IMR-90 (cell line): Measurements from ENCODE around the gene SKIC8. TPM values are rescaled to one million over a fixed set of nuclear protein-coding genes. Genes with fewer than 3 reads are reported as not detected.
A peak's percentile ranks its signal among the peaks of the same experiment; 100 is the strongest.

ENCODE experiments used
- ATAC-seq: fragments of 200-7000 bp; cut with Tn5 transposase; 2 replicates; pipeline ENCODE4 v1.9.1; 2020; ENCODE audit warnings: low read depth, mild to moderate bottlenecking, moderate library complexity
- BruUV-seq: library from RNA; stranded (reverse); fragments of 400-500 nt; replicated peaks from 2 replicates; lab custom pipeline; 2021; lab: Mats Ljungman, UMichigan
- CTCF ChIA-PET: fragments of 300-600 bp; formaldehyde crosslinking; extraction: SDS; loops from one replicate; lab custom pipeline; 2021; ENCODE audit warnings: antibody characterized with exemption; lab: Yijun Ruan, JAX
- POLR2A ChIA-PET: fragments of 300-600 bp; sonication (Branson Sonifier 250); formaldehyde crosslinking; loops from one replicate; lab custom pipeline; 2022; ENCODE audit warnings: antibody characterized with exemption; ENCODE audit not compliant: unreplicated experiment; lab: Charles Lee
- DNase-seq: peaks from one replicate; pipeline ENCODE4 v3.0.0; 2013
- H2AFZ ChIP-seq: replicated peaks from 2 replicates; pipeline ENCODE3; 2013; ENCODE audit warnings: low read length, mild to moderate bottlenecking; ENCODE audit not compliant: poor library complexity
- H2AK5ac ChIP-seq: 2 replicates; pipeline ENCODE4 v1.6.1; 2013; ENCODE audit warnings: low read depth, low read length, inconsistent platforms
- H2AK9ac ChIP-seq: replicated peaks from 2 replicates; pipeline ENCODE3; 2013; ENCODE audit warnings: mild to moderate bottlenecking, low read depth, low read length, moderate library complexity; ENCODE audit not compliant: poor library complexity
- H2BK120ac ChIP-seq: 2 replicates; pipeline ENCODE4 v1.6.1; 2013; ENCODE audit warnings: low read depth, low read length, inconsistent platforms
- H2BK15ac ChIP-seq: 3 replicates; pipeline ENCODE4 v1.6.1; 2013; ENCODE audit warnings: low read depth, low read length, inconsistent platforms
- H2BK20ac ChIP-seq: 2 replicates; pipeline ENCODE4 v1.6.1; 2013; ENCODE audit warnings: low read depth, mild to moderate bottlenecking, inconsistent platforms, low read length, moderate library complexity
- H2BK5ac ChIP-seq: 2 replicates; pipeline ENCODE4 v1.6.1; 2013; ENCODE audit warnings: mild to moderate bottlenecking, low read depth, low read length, inconsistent platforms; ENCODE audit not compliant: poor library complexity, severe bottlenecking
- H3K14ac ChIP-seq: replicated peaks from 2 replicates; pipeline ENCODE4 v1.6.1; 2013; ENCODE audit warnings: low read depth, low read length, inconsistent platforms
- H3K18ac ChIP-seq: 2 replicates; pipeline ENCODE4 v1.6.1; 2013; ENCODE audit warnings: low read depth, low read length, control low read depth
- H3K23ac ChIP-seq: 2 replicates; pipeline ENCODE4 v1.6.1; 2013; ENCODE audit warnings: low read depth, low read length, inconsistent platforms
- H3K27ac ChIP-seq: 2 replicates; pipeline ENCODE4 v1.5.1; 2013; ENCODE audit warnings: mild to moderate bottlenecking, control low read depth, low read length; ENCODE audit not compliant: insufficient read depth
- H3K27me3 ChIP-seq: 2 replicates; pipeline ENCODE4 v1.6.1; 2013; ENCODE audit warnings: low read length; ENCODE audit not compliant: control insufficient read depth, insufficient read depth
- H3K36me3 ChIP-seq: 2 replicates; pipeline ENCODE4 v1.6.1; 2013; ENCODE audit warnings: low read length, mixed read lengths; ENCODE audit not compliant: control insufficient read depth, insufficient read depth
- H3K4ac ChIP-seq: 2 replicates; pipeline ENCODE4 v1.6.1; 2013; ENCODE audit warnings: low read depth, low read length, inconsistent platforms
- H3K4me1 ChIP-seq: 2 replicates; pipeline ENCODE4 v1.6.1; 2013; ENCODE audit warnings: low read length, mixed read lengths; ENCODE audit not compliant: control insufficient read depth, insufficient read depth
- H3K4me2 ChIP-seq: 2 replicates; pipeline ENCODE4 v1.6.1; 2013; ENCODE audit warnings: low read depth, mild to moderate bottlenecking, control low read depth, low read length, moderate library complexity
- H3K4me3 ChIP-seq: 2 replicates; pipeline ENCODE4 v1.5.1; 2013; ENCODE audit warnings: low read depth, mild to moderate bottlenecking, control low read depth, low read length, moderate library complexity; ENCODE audit not compliant: insufficient read depth
- H3K56ac ChIP-seq: 2 replicates; pipeline ENCODE4 v1.6.1; 2013; ENCODE audit warnings: low read length, inconsistent platforms; ENCODE audit not compliant: insufficient read depth; ENCODE audit errors: extremely low read depth
- H3K79me1 ChIP-seq, 2 experiments: 2 replicates each; pipeline ENCODE4 v1.6.1; 2013; ENCODE audit warnings: low read length in 2 of 2, inconsistent platforms in 1 of 2, low read depth in 1 of 2
- H3K9ac ChIP-seq: 2 replicates; pipeline ENCODE4 v1.6.1; 2013; ENCODE audit warnings: low read depth, low read length, control low read depth
- H3K9me1 ChIP-seq: 2 replicates; pipeline ENCODE4 v1.6.1; 2013; ENCODE audit warnings: low read length, inconsistent platforms; ENCODE audit not compliant: insufficient read depth
- H3K9me3 ChIP-seq: 2 replicates; pipeline ENCODE4 v1.6.1; 2013; ENCODE audit warnings: low read length; ENCODE audit not compliant: control insufficient read depth, insufficient read depth
- H4K20me1 ChIP-seq: 2 replicates; pipeline ENCODE4 v1.6.1; 2013; ENCODE audit warnings: low read length, inconsistent platforms; ENCODE audit not compliant: insufficient read depth
- H4K5ac ChIP-seq: 2 replicates; pipeline ENCODE4 v1.6.1; 2013; ENCODE audit warnings: mild to moderate bottlenecking, low read depth, low read length, control low read depth
- H4K8ac ChIP-seq, 2 experiments: 2 replicates each; pipeline ENCODE4 v1.6.1; 2013; ENCODE audit warnings: low read depth in 2 of 2, low read length in 2 of 2, control low read depth in 1 of 2, inconsistent platforms in 1 of 2
- H4K91ac ChIP-seq: 2 replicates; pipeline ENCODE4 v1.6.1; 2013; ENCODE audit warnings: low read depth, low read length, inconsistent platforms; ENCODE audit not compliant: insufficient read depth
- BHLHE40 ChIP-seq: fragments of 150-350 bp; IDR thresholded peaks from 2 replicates; pipeline ENCODE4 v1.6.1; 2016; ENCODE audit warnings: mild to moderate bottlenecking, low read depth, low read length
- CEBPB ChIP-seq: IDR thresholded peaks from 2 replicates; pipeline ENCODE4 v1.6.1; 2012; ENCODE audit warnings: low read depth, low read length, improper control_type of control experiment
- CHD1 ChIP-seq: IDR thresholded peaks from 2 replicates; pipeline ENCODE4 v1.6.1; 2012; ENCODE audit warnings: low read depth, low read length, improper control_type of control experiment
- CTCF ChIP-seq: conservative IDR thresholded peaks from 2 replicates; pipeline ENCODE4 v1.5.1; 2012; ENCODE audit warnings: mild to moderate bottlenecking, low read depth, low read length, improper control_type of control experiment
- ELK1 ChIP-seq: fragments of 150-350 bp; IDR thresholded peaks from 2 replicates; pipeline ENCODE4 v1.6.1; 2016; ENCODE audit warnings: low read depth, mild to moderate bottlenecking, low read length, moderate library complexity, borderline replicate concordance
- FOS ChIP-seq: fragments of 150-350 bp; IDR thresholded peaks from 2 replicates; pipeline ENCODE4 v1.6.1; 2016; ENCODE audit warnings: low read depth, low read length
- MAFK ChIP-seq: IDR thresholded peaks from 2 replicates; pipeline ENCODE4 v1.6.1; 2012; ENCODE audit warnings: low read depth, low read length, improper control_type of control experiment
- MAZ ChIP-seq: IDR thresholded peaks from 2 replicates; pipeline ENCODE4 v1.6.1; 2012; ENCODE audit warnings: low read depth, mild to moderate bottlenecking, low read length, improper control_type of control experiment, moderate library complexity, borderline replicate concordance
- MXI1 ChIP-seq: IDR thresholded peaks from 2 replicates; pipeline ENCODE4 v1.6.1; 2012; ENCODE audit warnings: low read depth, mild to moderate bottlenecking, low read length, moderate library complexity, borderline replicate concordance
- NFE2L2 ChIP-seq: fragments of 150-350 bp; IDR thresholded peaks from 2 replicates; pipeline ENCODE4 v1.6.1; 2016; ENCODE audit warnings: low read depth, mild to moderate bottlenecking, low read length
- POLR2A ChIP-seq: IDR thresholded peaks from 2 replicates; pipeline ENCODE4 v1.6.1; 2012; ENCODE audit warnings: mild to moderate bottlenecking, low read depth, low read length
- RAD21 ChIP-seq: IDR thresholded peaks from 2 replicates; pipeline ENCODE4 v1.6.1; 2012; ENCODE audit warnings: low read length, improper control_type of control experiment
- RCOR1 ChIP-seq: IDR thresholded peaks from 2 replicates; pipeline ENCODE4 v1.6.1; 2012; ENCODE audit warnings: mild to moderate bottlenecking, low read length, improper control_type of control experiment; ENCODE audit not compliant: insufficient replicate concordance
- RFX5 ChIP-seq: IDR thresholded peaks from 2 replicates; pipeline ENCODE4 v1.8.0; 2012; ENCODE audit warnings: low read depth, mild to moderate bottlenecking, low read length, moderate library complexity
- SMC3 ChIP-seq: fragments of 150-350 bp; IDR thresholded peaks from 2 replicates; pipeline ENCODE4 v1.6.1; 2016; ENCODE audit warnings: low read depth, mild to moderate bottlenecking, antibody characterized with exemption, low read length, moderate library complexity
- WGBS, 2 experiments: methylation state at CpG; one replicate each; pipeline versions ENCODE4 v1.1.5 to v1.1.7; 2013; ENCODE audit warnings: missing lambda C conversion rate in 2 of 2; ENCODE audit not compliant: insufficient read length in 1 of 2; ENCODE audit errors: extremely low coverage in 2 of 2; 5-methylcytosine and 5-hydroxymethylcytosine counted together
- dilution Hi-C: fragments of 300-500 bp; cut with HindIII; formaldehyde crosslinking; loops from one replicate; pipeline ENCODE4 v1.14.3; 2018; ENCODE audit warnings: low sequenced_read_pairs; ENCODE audit not compliant: unreplicated experiment
- in situ Hi-C: fragments of 300-500 bp; cut with MboI; formaldehyde crosslinking; loops from 3 replicates; pipeline ENCODE4 v1.14.3; 2019; ENCODE audit warnings: low sequenced_read_pairs, inconsistent platforms, mixed read lengths
- intact Hi-C: fragments of 100-400 bp; cut with micrococcal nuclease; formaldehyde crosslinking; loops from 2 replicates; pipeline ENCODE4 v1.10.0; 2022
- polyA plus RNA-seq, 3 experiments: library from polyadenylated mRNA; depleted of rRNA; stranded (reverse); fragments of >200 nt; gene quantifications; 2 replicates each; pipeline ENCODE4 v1.2.3, GENCODE V29; 2012; ENCODE audit warnings: low replicate concordance in 1 of 3
- total RNA-seq: library from RNA; depleted of rRNA; stranded (reverse); fragments of >200 nt; gene quantifications from 2 replicates; pipeline ENCODE4 v1.2.3, GENCODE V29; 2012
- TF ChIP-seq, protein P1 (sequence below): fragments of 150-350 bp; IDR thresholded peaks from 2 replicates; pipeline ENCODE4 v1.6.1; 2017; ENCODE audit warnings: mild to moderate bottlenecking, antibody characterized with exemption, low read length, low read depth

The SKIC8 gene
- total and polyA plus RNA-seq, 2 of the 4 experiments (the other 2 are of a cell fraction) = 72.2 to 124 TPM

DNA sequence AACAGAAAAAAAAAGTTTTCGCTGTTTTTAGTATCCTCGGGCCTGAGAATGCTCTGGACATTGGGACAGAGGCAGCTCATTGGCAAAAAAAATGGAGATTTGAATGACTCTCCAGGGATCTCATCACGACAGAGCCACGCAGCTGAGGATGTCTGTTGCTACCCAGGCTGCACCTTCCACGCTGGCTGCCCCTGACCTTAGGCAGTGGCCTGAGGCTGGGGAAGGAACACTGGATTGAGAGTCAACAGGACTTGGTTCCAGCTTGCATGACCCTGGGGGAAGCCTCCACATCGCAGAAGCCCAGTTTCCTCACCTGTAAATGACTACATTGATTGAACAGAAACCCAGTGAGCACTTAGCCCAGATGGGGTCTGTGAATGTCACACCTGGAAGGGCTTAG is 56.4 kb downstream of the SKIC8 start:
- Histone ChIP-seq H3K4me2 (no peak overlapping the region), H3K9me3 (no peaks in the 10 kb centered on the region), H2BK120ac (no peak overlapping the region), H3K27ac (no peak overlapping the region), H3K9ac (no peak overlapping the region), H4K8ac (no peak overlapping the region), H3K9me1 (no peaks in the 10 kb centered on the region; the same call in 1 of the 2 replicates), H3K4ac (no peak overlapping the region), H2BK15ac (no peak overlapping the region), H4K91ac (no peak overlapping the region), H3K27me3 (peaks cover 11% of the 10 kb centered on the region; the same call in 1 of the 2 replicates), H4K20me1 (no peaks in the 10 kb centered on the region; the same call in 1 of the 2 replicates), H2AK9ac (no peak overlapping the region), H3K4me3 (no peak overlapping the region), H3K18ac (no peak overlapping the region), H3K4me1 (no peaks in the 10 kb centered on the region), H2BK20ac (no peak overlapping the region), H2BK5ac (no peak overlapping the region), H3K79me1 (no peaks in the 10 kb centered on the region), H3K14ac (no peak overlapping the region), H2AK5ac (no peak overlapping the region), H3K36me3 (no peaks in the 10 kb centered on the region), H4K5ac (no peak overlapping the region), H3K56ac (no peak overlapping the region), H3K23ac (no peak overlapping the region), H2AFZ (peak overlapping the region; percentile 58)
- TF ChIP-seq ELK1 = no peak
- no peak for TF ChIP-seq MXI1
- TF ChIP-seq CEBPB = no peak
- TF ChIP-seq BHLHE40 = no peak
- TF ChIP-seq, protein P1, sequence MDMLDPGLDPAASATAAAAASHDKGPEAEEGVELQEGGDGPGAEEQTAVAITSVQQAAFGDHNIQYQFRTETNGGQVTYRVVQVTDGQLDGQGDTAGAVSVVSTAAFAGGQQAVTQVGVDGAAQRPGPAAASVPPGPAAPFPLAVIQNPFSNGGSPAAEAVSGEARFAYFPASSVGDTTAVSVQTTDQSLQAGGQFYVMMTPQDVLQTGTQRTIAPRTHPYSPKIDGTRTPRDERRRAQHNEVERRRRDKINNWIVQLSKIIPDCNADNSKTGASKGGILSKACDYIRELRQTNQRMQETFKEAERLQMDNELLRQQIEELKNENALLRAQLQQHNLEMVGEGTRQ = no peak
- TF ChIP-seq POLR2A = no peak
- TF ChIP-seq CHD1 = no peak
- no peak for TF ChIP-seq NFE2L2
- TF ChIP-seq RFX5 = no peak
- TF ChIP-seq RAD21 = no peak
- TF ChIP-seq MAZ = no peak
- no peak for TF ChIP-seq RCOR1
- TF ChIP-seq CTCF = no peak
- TF ChIP-seq FOS = no peak
- TF ChIP-seq MAFK = no peak
- TF ChIP-seq SMC3 = no peak
- DNase-seq (no peak), ATAC-seq (no peak)
- CTCF ChIA-PET = interaction anchor here (0.7 to 1.0 kb wide), 4 partner anchors 133 to 283 kb away, joined by 3 to 7 read pairs (median 4); no protein-coding TSS in a partner anchor
- dilution Hi-C loops = no loop called here
- POLR2A ChIA-PET = interaction anchor here (0.9 kb wide), 1 partner anchor 57 kb away, joined by 4 read pairs; the partner anchor contains the start of gene SKIC8
- 100% methylated on average over 1 of the region's 6 CpGs; no CpG with 5 or more reads in 1 of the 2 experiments for WGBS, 2 experiments
- in situ Hi-C loops = loop anchor here (5.0 kb wide), 1 partner anchor 286 kb away; no protein-coding TSS in a partner anchor
- intact Hi-C loops = loop anchor here (5.0 kb wide), 2 partner anchors 111 to 341 kb away; partner anchors contain the start of gene CIB2
- no TSS peak for BruUV-seq
